HG03064 (cell line): ENCODE data around the gene BAIAP2L2.
"Not testable (repeated sequence)": the region's sequence is repeated elsewhere in the genome, so short reads cannot be mapped to it uniquely, and the experiment has no call there.

Experiments
- ATAC-seq: cut with Tn5 transposase; IDR thresholded peaks from one replicate; pipeline ENCODE4 v1.9.1; 2021; ENCODE audit warnings: low read depth; ENCODE audit not compliant: unreplicated experiment

BAIAP2L2 gene

GRCh38 chr22:38110008-38110862 lies at the start of gene BAIAP2L2:
BAIAP2L2 (minus strand) TSS chr22:38110684; CDS start chr22:38110525, 159 bp downstream.
- no peak for ATAC-seq

- ATAC-seq, result no peak
Observed at GRCh38 chr22:38155703-38156102, 45.2 kb upstream of the BAIAP2L2 start.

GRCh38 chr22:38154563-38154915 lies 44.1 kb upstream of the BAIAP2L2 start:
- not testable (repeated sequence) for ATAC-seq

- no peak for ATAC-seq
Observed at GRCh38 chr22:38153821-38154562, 43.5 kb upstream of the BAIAP2L2 start.

- ATAC-seq, result no peak
Observed at GRCh38 chr22:38151126-38151500, 40.6 kb upstream of the BAIAP2L2 start.

GRCh38 chr22:38148245-38148644 lies 37.8 kb upstream of the BAIAP2L2 start:
- no peak for ATAC-seq

GRCh38 chr22:38146166-38146565 lies 35.7 kb upstream of the BAIAP2L2 start:
- ATAC-seq, result not testable (repeated sequence)

- ATAC-seq, result no peak
Observed at GRCh38 chr22:38144025-38144405, 33.5 kb upstream of the BAIAP2L2 start.

GRCh38 chr22:38142606-38143005 lies 32.1 kb upstream of the BAIAP2L2 start:
- no peak for ATAC-seq

- ATAC-seq, result no peak
Observed at GRCh38 chr22:38141217-38141973, 30.9 kb upstream of the BAIAP2L2 start.

GRCh38 chr22:38139901-38140300 lies 29.4 kb upstream of the BAIAP2L2 start:
- no peak for ATAC-seq

GRCh38 chr22:38138961-38139360 lies 28.5 kb upstream of the BAIAP2L2 start:
- ATAC-seq, result no peak

- ATAC-seq, result no peak
Observed at GRCh38 chr22:38137876-38138687, 27.6 kb upstream of the BAIAP2L2 start.

- no peak for ATAC-seq
Observed at GRCh38 chr22:38136607-38137006, 26.1 kb upstream of the BAIAP2L2 start.

- ATAC-seq, result no peak
Observed at GRCh38 chr22:38135133-38135706, 24.7 kb upstream of the BAIAP2L2 start.

- ATAC-seq, result no peak
Observed at GRCh38 chr22:38133331-38133730, 22.8 kb upstream of the BAIAP2L2 start.

GRCh38 chr22:38132794-38133193 lies 22.3 kb upstream of the BAIAP2L2 start:
- no peak for ATAC-seq

GRCh38 chr22:38132136-38132535 lies 21.7 kb upstream of the BAIAP2L2 start:
- no peak for ATAC-seq

- no peak for ATAC-seq
Observed at GRCh38 chr22:38131399-38131798, 20.9 kb upstream of the BAIAP2L2 start.

- ATAC-seq, result no peak
Observed at GRCh38 chr22:38129856-38130255, 19.4 kb upstream of the BAIAP2L2 start.
